K562 (cell line): ENCODE measurements around the gene METTL25B. TPM values are rescaled to one million over a fixed set of nuclear protein-coding genes. Genes with fewer than 3 reads are reported as not detected.

ENCODE experiments used
- AFF1 ChIP-seq, 2 experiments: fragments of 450-650 bp; IDR thresholded peaks; 2 replicates each; pipeline ENCODE4 v1.6.1; 2018; ENCODE audit warnings: mild to moderate bottlenecking in 2 of 2, low read depth in 1 of 2; ENCODE audit not compliant: partially characterized antibody in 2 of 2
- ATF7 ChIP-seq: fragments of 450-650 bp; IDR thresholded peaks from 2 replicates; pipeline ENCODE4 v1.7.1; 2014; ENCODE audit warnings: mild to moderate bottlenecking, moderate library complexity
- BMI1 ChIP-seq: fragments of 150-350 bp; IDR thresholded peaks from 2 replicates; pipeline ENCODE4 v1.6.1; 2014; ENCODE audit warnings: low read length
- CREB1 ChIP-seq, 2 experiments: sonication (generic) in 1 of 2; formaldehyde crosslinking in 1 of 2; IDR thresholded peaks; 2 replicates each; pipeline versions ENCODE4 v1.6.1 to v1.8.0; 2012 to 2022; ENCODE audit warnings: inconsistent platforms in 1 of 2, mild to moderate bottlenecking in 1 of 2, missing genetic modification reagents in 1 of 2, moderate library complexity in 1 of 2
- DDX20 ChIP-seq: fragments of 450-650 bp; IDR thresholded peaks from 2 replicates; pipeline ENCODE4 v1.6.1; 2016; ENCODE audit warnings: missing genetic modification characterization, low read depth, mild to moderate bottlenecking, missing compliant biosample characterization, moderate library complexity
- ELF2 ChIP-seq: fragments of 250-450 bp; sonication (Bioruptor Pico); IDR thresholded peaks from 2 replicates; pipeline ENCODE4 v1.5.0; 2021; ENCODE audit warnings: mild to moderate bottlenecking
- GATA2 ChIP-seq: sonication (generic); formaldehyde crosslinking; IDR thresholded peaks from 2 replicates; pipeline ENCODE4 v1.4.0; 2020; ENCODE audit warnings: mild to moderate bottlenecking, missing genetic modification reagents
- LEF1 ChIP-seq: fragments of 450-650 bp; IDR thresholded peaks from 2 replicates; pipeline ENCODE4 v1.6.1; 2016; ENCODE audit warnings: mild to moderate bottlenecking
- MCM5 ChIP-seq: fragments of 450-650 bp; IDR thresholded peaks from 2 replicates; pipeline ENCODE4 v1.6.1; 2016; ENCODE audit warnings: low read depth
- NFATC3 ChIP-seq: fragments of 450-650 bp; IDR thresholded peaks from 2 replicates; pipeline ENCODE4 v1.6.1; 2017; ENCODE audit warnings: mild to moderate bottlenecking
- PATZ1 ChIP-seq: fragments of 250-450 bp; sonication (Bioruptor Pico); IDR thresholded peaks from 2 replicates; pipeline ENCODE4 v1.5.0; 2020; ENCODE audit warnings: mild to moderate bottlenecking, borderline replicate concordance
- PTBP1 ChIP-seq: fragments of 200-400 bp; formaldehyde crosslinking; IDR thresholded peaks from 2 replicates; pipeline ENCODE4 v1.6.1; 2017; ENCODE audit warnings: low read depth, low read length
- RAD21 ChIP-seq, 2 experiments: fragments of 250-450 bp in 1 of 2; fragments of 450-650 bp in 1 of 2; sonication (Bioruptor Pico) in 1 of 2; formaldehyde crosslinking in 1 of 2; IDR thresholded peaks in 1 of 2; conservative IDR thresholded peaks in 1 of 2; 2 replicates each; pipeline versions ENCODE4 v1.4.0 to v1.8.0; 2020 to 2022; ENCODE audit warnings: mild to moderate bottlenecking in 2 of 2, moderate library complexity in 1 of 2
- SMARCB1 ChIP-seq: IDR thresholded peaks from 2 replicates; pipeline ENCODE4 v1.6.1; 2011; ENCODE audit warnings: improper control_type of control experiment, low read depth; ENCODE audit not compliant: insufficient read length
- SMARCC2 ChIP-seq: fragments of 450-650 bp; IDR thresholded peaks from 2 replicates; pipeline ENCODE4 v1.6.1; 2017; ENCODE audit warnings: antibody characterized with exemption, moderate library complexity, mild to moderate bottlenecking, low read depth
- SP1 ChIP-seq: sonication (generic); formaldehyde crosslinking; IDR thresholded peaks from 2 replicates; pipeline ENCODE4 v1.8.1; 2022; ENCODE audit warnings: mild to moderate bottlenecking, missing genetic modification reagents
- ZHX1 ChIP-seq: fragments of 150-350 bp; conservative IDR thresholded peaks from 2 replicates; pipeline ENCODE4 v1.6.1; 2014; ENCODE audit warnings: low read length
- ZNF431 ChIP-seq: sonication (generic); formaldehyde crosslinking; IDR thresholded peaks from 2 replicates; pipeline ENCODE4 v1.8.0; 2022; ENCODE audit warnings: mild to moderate bottlenecking, missing genetic modification reagents
- ZNF584 ChIP-seq: fragments of 200-800 bp; sonication (Bioruptor generic); IDR thresholded peaks from 2 replicates; pipeline ENCODE4 v1.6.1; 2016; ENCODE audit warnings: low read depth, mild to moderate bottlenecking, missing genetic modification characterization, missing compliant biosample characterization
- ZNF707 ChIP-seq: fragments of 250-450 bp; sonication (Bioruptor Pico); conservative IDR thresholded peaks from 2 replicates; pipeline ENCODE4 v1.8.0; 2022; ENCODE audit warnings: inconsistent platforms, mild to moderate bottlenecking, moderate library complexity
- polyA plus RNA-seq, 8 experiments: library from polyadenylated mRNA; depleted of rRNA in 4 of 8; stranded (reverse) in 5 of 8; unstranded in 3 of 8; fragments of >200 nt; fragmentation: Nextera tagmentation in 2 of 8; fragmentation: Illumina TruSeq in 1 of 8; extraction: Ambion mirVana in 2 of 8; extraction: Trizol in 1 of 8; gene quantifications; 2 replicates each; pipeline versions ENCODE4 v1.2.1 to v1.2.3, GENCODE V29; 2011 to 2014; ENCODE audit warnings: inconsistent platforms in 1 of 8, missing spikeins in 1 of 8
- total RNA-seq, 7 experiments: library from RNA; depleted of rRNA in 6 of 7; stranded (reverse); fragments of >200 nt in 6 of 7; fragmentation: Illumina TruSeq in 2 of 7; extraction: Trizol in 2 of 7; gene quantifications; 2 replicates each; pipeline versions ENCODE4 v1.2.1 to v1.2.3, GENCODE V29; 2011 to 2021; ENCODE audit warnings: low replicate concordance in 1 of 7

METTL25B gene
- total and polyA plus RNA-seq, 9 of the 15 experiments (the other 6 are each of a cell fraction or from before 2014, with no cell fraction given), result 7.7 to 48.3 (median 33.1) TPM

- no peak for TF ChIP-seq RAD21 (CRISPR knock-in tag; conservative IDR thresholded peaks at IDR 0.05 in 1 of 2, IDR thresholded peaks at IDR 0.05 in 1 of 2)
- TF ChIP-seq PTBP1, result no peak
- TF ChIP-seq BMI1, result no peak
- TF ChIP-seq SMARCC2, result no peak
- peak; percentile 57; the same call in 1 of the 2 replicates for TF ChIP-seq SP1
- TF ChIP-seq GATA2 (CRISPR knock-in tag), result no peak
- TF ChIP-seq ZNF431 (CRISPR knock-in tag), result no peak
- TF ChIP-seq ZNF584 (CRISPR knock-in tag), result no peak
- TF ChIP-seq AFF1 (IDR thresholded peaks at IDR 0.05; ENCODE audit: low read depth in 1 of 2, partially characterized antibody in 2 of 2), result no peak
- TF ChIP-seq SMARCB1, result no peak
- no peak for TF ChIP-seq MCM5
- TF ChIP-seq CREB1 (IDR thresholded peaks at IDR 0.05), result peak; percentile 64
- TF ChIP-seq CREB1 (CRISPR knock-in tag; IDR thresholded peaks at IDR 0.05), result peak; percentile 74
- TF ChIP-seq ATF7, result peak; percentile 52
- no peak for TF ChIP-seq ZHX1
- no peak for TF ChIP-seq ZNF707 (CRISPR knock-in tag)
- no peak for TF ChIP-seq ELF2 (CRISPR knock-in tag)
- TF ChIP-seq DDX20 (tag), result no peak
- TF ChIP-seq NFATC3, result no peak
- TF ChIP-seq LEF1, result no peak
- TF ChIP-seq PATZ1 (CRISPR knock-in tag), result no peak
These were observed 23.6 kb downstream of the METTL25B start (continued) for GRCh38 chr1:156751757-156752481.
